Spleen (tissue), 7 donors: Measurements from ENCODE around the gene MFAP3.

Experiments
- CTCF ChIP-seq, 11 experiments: fragments of 200-600 bp in 7 of 11; fragments of 450-650 bp in 4 of 11; sonication (generic) in 4 of 11; IDR thresholded peaks in 8 of 11; conservative IDR thresholded peaks in 3 of 11; 1 replicate in 7 of 11; 2 replicates in 4 of 11; pipeline versions ENCODE4 v1.4.0 to v1.8.0; 2016 to 2021; ENCODE audit warnings: antibody characterized with exemption in 11 of 11, inconsistent platforms in 4 of 11, mild to moderate bottlenecking in 1 of 11
- POLR2A ChIP-seq, 3 donors: fragments of 450-650 bp; IDR thresholded peaks; one replicate each; pipeline ENCODE4 v1.5.1; 2017; ENCODE audit warnings: antibody characterized with exemption in 3 of 3, mild to moderate bottlenecking in 1 of 3
- donor health status: DM: no; HTN: no; CAD: no; lungs with moderate emphysema.
- donor health status: DM: no; HTN: no; CAD: no.
- donor health status: DM: no; HTN: no; CAD: no.

DNA sequence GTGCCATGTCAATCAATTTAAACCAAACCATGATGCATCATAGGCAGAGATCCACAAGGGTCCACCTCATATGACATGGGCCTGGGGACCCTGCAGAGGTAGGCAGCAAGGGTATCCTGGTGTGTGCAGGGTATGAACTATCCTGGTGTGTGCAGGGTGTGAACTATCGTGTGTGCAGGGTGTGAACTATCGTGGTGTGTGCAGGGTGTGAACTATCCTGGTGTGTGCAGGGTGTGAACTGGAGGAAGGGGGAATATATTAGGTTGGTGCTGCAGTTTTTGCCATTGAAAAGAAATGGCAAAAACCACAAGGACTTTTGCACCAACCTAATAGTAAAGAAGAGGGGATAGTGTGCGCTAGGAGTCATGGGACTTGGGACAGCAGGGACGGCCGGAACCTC, 50.0 kb downstream of the MFAP3 start:
- no peak for TF ChIP-seq POLR2A (IDR thresholded peaks at IDR 0.05)
- TF ChIP-seq CTCF (IDR thresholded peaks at IDR 0.05 in 8 of 11, conservative IDR thresholded peaks at IDR 0.05 in 3 of 11) = no peak
